Stimulated activated CD8-positive, alpha-beta memory T cell treated with anti-CD3 and anti-CD28 coated beads, Interleukin-7, amount 100 ng/mL, for 24 hours (primary cell): ENCODE measurements around the gene IFT20.
"Not testable (repeated sequence)": the region's sequence is repeated elsewhere in the genome, so short reads cannot be mapped to it uniquely, and the experiment has no call there.

Experiments
- DNase-seq: peaks from one replicate; pipeline ENCODE4 v3.0.0-alpha.2; 2020; ENCODE audit warnings: low read depth

The IFT20 gene

GRCh38 chr17:28363776-28364650, 28.7 kb upstream of the IFT20 start:
- no peak for DNase-seq

- no peak for DNase-seq
Observed at GRCh38 chr17:28363186-28363585, 27.9 kb upstream of the IFT20 start.

DNA sequence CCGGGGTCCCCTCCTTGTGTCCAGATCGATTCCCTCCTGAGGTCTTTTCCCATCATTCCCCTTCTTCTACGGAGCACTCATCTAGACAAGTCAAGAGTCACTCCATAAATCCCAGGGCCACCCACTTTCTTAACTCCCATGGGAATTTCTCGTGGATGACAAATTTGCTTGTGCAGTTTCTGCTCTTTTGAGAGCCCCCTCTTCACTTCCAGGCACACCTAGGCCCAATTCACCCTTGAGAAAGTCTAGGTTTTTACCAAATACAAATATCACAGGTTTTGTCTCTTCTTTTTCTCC, 22.6 kb upstream of the IFT20 start:
- no peak for DNase-seq

- peak; percentile 91 for DNase-seq
Observed at GRCh38 chr17:28357061-28357900, 22.0 kb upstream of the IFT20 start, which contains the start of gene POLDIP2. POLDIP2 (minus strand) TSS chr17:28357527; CDS start chr17:28357448, 79 bp downstream.

- DNase-seq, result no peak
Observed at GRCh38 chr17:28350271-28350670, 15.0 kb upstream of the IFT20 start.

- DNase-seq, result no peak
Observed at GRCh38 chr17:28348979-28349378, 13.7 kb upstream of the IFT20 start.

DNA sequence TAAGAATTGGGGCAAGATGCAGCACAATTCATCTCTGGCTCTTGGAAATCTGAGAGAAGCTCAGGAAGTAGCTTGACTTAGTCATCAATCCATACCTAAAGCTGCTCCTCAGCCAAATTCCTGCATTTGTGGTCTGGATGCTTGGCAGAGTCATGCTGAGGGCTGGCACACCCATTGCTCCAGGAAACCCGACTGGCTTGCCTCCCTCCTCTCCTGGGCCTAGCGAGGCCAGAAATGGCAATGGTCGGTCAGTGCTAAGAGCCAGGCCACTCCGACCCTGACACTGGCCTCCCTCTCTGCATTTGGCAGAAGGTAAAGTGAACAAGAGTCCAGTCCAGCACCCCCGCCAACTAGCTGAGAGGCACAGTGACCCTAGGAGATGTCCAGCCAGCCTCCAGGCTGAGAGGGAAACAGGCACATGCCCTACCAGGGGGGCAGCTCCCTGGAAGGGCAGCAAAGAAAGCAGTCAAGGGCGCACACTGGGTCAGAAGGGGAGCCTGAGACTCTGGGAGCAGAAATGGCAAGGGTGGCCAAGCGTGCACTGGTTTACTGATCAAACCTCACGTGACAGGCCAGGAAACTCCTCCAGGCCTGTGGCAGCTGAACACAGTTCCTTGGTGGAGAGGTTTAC, 12.1 kb upstream of the IFT20 start:
- DNase-seq, result no peak

GRCh38 chr17:28346746-28347246, 11.5 kb upstream of the IFT20 start:
- no peak for DNase-seq

DNA sequence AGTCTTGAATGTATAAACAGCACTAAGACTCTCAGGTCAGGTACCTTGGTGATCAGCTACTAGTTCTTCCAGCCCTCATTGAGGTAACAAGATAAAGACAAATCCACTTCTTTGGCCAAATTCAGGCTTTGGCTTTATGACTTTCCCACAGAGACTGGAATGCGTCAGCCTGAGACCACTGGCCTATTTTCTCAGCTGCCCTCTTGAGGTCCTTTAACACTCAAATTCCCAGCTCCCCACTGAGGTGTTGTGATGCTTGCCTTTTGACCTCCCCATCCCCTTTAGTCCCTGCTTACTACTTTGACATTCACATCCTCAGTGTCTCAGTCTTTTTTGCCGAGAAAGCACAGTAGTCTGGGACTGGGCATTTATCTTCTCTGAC, 10.9 kb upstream of the IFT20 start:
- DNase-seq, result no peak

- no peak for DNase-seq
Observed at GRCh38 chr17:28345419-28346198, 10.3 kb upstream of the IFT20 start.

DNA sequence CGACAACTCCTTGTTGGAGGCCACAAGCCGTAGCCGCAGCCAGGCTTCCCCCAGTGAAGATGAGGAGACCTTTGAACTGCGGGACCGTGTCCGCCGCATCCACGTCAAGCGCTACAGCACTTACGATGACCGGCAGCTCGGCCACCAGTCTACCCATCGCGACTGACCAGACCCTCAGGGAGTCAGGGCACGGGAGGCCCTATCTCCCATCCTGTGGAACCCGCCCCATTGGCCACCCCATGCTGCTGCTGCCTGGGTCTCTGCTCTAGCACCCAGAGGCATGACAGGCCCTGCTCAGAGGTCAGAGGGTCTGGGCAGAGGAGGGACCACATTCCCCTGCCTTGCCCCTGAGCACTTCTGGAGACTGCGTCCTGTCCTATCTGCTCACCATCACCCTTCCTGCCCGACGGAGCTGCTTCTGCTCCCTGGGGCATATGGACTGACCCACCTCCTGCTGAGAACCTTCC, 9.2 kb upstream of the IFT20 start:
- DNase-seq, result no peak

DNA sequence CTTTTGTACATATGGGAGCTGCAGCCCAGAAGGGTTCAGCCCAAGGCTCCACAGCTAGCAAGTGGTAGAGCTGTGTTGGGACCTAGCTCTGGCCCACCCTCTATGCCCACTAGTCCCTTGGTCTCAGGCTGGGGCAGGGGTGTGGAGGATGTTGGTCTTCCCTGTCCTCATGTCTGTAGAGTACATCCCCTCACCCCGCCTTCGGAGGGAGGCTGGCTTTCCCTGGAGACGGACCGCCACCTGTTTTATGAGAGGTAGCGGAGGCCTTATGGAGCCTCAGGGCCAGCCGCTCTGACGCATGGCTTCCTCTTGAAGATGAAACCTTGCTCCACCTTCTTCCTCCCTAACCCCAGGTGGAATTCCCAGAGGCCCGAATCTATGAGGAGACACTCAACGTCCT, 8.7 kb upstream of the IFT20 start:
- DNase-seq, result no peak

DNA sequence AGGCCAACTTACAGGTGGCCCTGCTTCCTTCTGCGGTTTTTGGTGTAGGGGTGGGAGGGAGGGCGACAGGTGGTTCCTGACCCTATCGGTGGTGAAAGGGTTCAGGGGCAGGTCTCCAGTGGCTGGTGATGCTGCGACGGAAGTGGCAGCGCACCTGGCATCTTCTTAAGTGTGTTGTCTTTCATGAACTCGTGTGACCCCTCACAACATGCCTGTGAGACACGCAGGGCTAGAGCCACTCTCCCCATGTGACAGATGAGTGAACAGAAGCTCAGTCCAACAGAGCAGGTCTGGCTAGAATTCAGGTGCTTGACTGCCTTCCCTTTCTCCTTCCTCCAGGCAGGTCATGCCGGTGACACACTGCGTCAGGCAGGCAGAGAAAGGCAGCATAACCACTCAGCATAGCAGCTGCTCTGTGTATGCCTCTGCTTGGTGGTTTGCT, 8.2 kb upstream of the IFT20 start:
- DNase-seq, result no peak

GRCh38 chr17:28342313-28342712, 7.0 kb upstream of the IFT20 start:
- DNase-seq, result no peak

DNA sequence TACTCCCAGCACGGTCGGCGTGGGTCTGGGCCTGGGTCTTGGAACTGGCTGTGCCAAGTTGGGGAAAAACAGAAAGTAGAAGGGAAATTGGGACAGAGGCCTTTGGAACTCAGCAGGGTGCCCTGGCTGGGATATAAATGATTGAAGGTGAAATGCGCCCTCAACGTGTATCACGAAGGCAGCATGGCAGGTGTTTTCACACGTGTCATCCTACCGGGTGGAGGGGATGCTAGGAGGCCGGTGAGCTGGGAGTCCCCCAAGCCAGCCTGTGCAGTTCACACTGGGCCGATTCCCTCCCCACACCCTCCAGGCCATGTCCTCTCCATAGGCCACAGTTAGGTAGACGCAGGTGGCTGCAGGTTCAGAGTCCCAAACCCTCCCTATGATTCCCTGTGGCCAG, 6.2 kb upstream of the IFT20 start:
- no peak for DNase-seq

GRCh38 chr17:28340374-28340773, 5.1 kb upstream of the IFT20 start:
- no peak for DNase-seq

DNA sequence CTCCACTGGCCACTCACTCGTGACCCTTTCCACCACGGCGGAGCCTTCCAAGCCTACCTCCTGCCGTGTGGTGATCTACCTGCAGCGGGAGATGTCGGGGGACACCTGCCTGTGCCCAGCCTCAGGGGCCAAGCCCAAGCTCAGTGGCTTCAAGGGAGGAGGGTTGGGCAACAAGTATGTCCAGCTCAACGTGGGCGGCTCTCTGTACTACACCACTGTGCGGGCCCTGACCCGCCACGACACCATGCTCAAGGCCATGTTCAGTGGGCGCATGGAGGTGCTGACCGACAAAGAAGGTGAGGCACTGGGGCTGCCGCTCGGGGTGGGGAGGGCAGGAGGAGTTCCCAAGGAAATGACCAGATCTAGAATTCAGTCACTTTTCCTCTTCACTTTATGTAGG, 4.2 kb upstream of the IFT20 start:
- no peak for DNase-seq

GRCh38 chr17:28338769-28339212, 3.5 kb upstream of the IFT20 start:
- DNase-seq, result not testable (repeated sequence)

DNA sequence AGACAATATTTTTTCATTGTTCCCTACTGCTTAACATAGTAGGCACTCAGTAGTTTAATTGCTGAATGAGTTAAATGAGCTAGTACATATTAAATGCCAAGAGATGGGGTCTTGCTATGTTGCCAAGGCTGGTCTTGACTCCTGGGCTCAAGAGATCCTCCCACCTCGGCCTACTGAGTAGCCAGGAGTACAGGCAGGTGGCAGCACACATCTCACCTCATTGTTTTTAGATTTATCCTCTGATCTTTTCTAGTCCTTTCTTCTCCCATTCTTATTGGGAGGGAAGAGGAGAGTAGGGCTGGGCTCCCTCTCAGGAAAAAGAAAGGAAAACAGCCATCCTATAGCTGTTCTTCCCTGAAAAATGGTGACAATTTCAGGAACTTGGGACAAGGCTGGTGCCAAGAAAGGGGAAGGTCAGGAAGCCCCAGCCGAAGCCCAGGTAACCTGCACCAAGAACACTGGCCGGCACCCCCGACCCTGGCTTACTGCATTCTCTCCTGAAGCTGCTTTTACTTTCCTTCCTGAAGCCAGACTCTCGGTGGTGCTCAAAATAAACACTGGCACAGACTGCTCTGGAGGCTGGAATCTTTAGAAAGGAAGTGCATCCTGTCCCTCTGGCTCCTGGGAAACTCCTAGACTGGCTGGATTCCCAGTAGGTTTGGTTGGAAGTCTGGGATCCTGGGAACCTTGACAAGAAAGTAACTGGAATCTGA, 2.9 kb upstream of the IFT20 start:
- no peak for DNase-seq

DNA sequence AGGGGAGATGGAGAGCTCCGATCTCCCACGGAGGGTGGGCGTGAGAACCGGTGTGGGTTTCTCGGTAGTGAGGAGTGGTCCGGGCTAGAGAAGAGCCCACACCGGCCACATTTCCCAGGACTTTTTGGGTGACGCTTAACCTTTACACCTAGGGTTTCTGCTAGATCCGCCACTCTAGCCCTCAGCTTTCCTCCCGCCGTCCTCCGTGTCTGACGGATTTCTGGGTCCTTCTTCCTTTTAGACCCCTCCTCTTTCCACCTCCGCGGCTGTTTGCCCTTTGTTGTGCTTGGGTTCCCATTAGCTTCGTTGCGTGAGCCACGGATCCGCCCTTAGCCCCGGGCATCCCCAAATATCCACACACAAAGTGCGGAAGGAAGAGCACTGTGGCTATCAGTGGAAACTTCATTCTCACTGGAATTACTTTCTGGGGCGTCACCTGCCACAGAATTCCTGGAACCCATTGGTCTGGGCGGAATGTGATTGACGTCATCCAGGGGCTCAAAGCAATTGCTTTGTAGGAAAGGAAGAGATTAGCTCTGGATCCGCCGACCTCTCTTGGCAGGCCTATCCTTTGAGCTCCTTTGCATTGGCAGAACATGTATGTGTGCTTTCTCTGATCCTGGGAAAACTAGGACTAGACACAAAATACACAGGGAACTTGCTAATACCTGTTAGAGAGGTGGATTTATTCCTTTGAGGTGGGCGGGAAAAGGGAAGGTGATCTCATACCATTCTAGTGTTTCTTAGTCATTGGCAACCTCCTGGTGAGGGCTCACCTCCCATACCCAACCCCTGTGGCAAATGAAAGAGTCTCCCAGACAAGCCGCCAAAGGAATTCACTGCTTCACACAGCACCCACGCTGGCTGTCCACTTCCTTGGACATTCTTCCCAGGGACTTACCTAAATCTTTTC, 943 bp upstream of the IFT20 start:
- DNase-seq, result no peak
